HepG2 (cell line): ENCODE results near the gene LTBR. TPM values are rescaled to one million over a fixed set of nuclear protein-coding genes. Genes with fewer than 3 reads are reported as not detected.

Source experiments
- ATF1 ChIP-seq: IDR thresholded peaks from 2 replicates; pipeline ENCODE4 v1.6.1; 2016; ENCODE audit warnings: mild to moderate bottlenecking, control low read depth
- FOXA3 ChIP-seq: IDR thresholded peaks from 2 replicates; pipeline ENCODE4 v1.6.1; 2016; ENCODE audit warnings: missing genetic modification reagents, missing compliant biosample characterization
- FOXP1 ChIP-seq, 2 experiments: fragments of 450-650 bp in 1 of 2; IDR thresholded peaks; 2 replicates each; pipeline ENCODE4 v1.6.1; 2017 to 2018; ENCODE audit warnings: antibody characterized with exemption in 1 of 2
- HCFC1 ChIP-seq: fragments of 150-350 bp; IDR thresholded peaks from 2 replicates; pipeline ENCODE4 v1.6.1; 2014; ENCODE audit warnings: low read depth, low read length
- HNRNPLL ChIP-seq: fragments of 200-400 bp; formaldehyde crosslinking; IDR thresholded peaks from 2 replicates; pipeline ENCODE4 v1.6.1; 2017; ENCODE audit warnings: mild to moderate bottlenecking, low read depth, low read length; ENCODE audit not compliant: poor library complexity, severe bottlenecking
- JDP2 ChIP-seq: sonication (generic); formaldehyde crosslinking; IDR thresholded peaks from 2 replicates; pipeline ENCODE4 v1.8.1; 2022; ENCODE audit warnings: missing genetic modification reagents, borderline replicate concordance
- LCORL ChIP-seq, 2 experiments: fragments of 450-650 bp in 1 of 2; sonication (generic) in 1 of 2; formaldehyde crosslinking in 1 of 2; IDR thresholded peaks; 2 replicates each; pipeline versions ENCODE4 v1.5.0 to v1.6.1; 2017 to 2020; ENCODE audit warnings: antibody characterized with exemption in 1 of 2, missing genetic modification reagents in 1 of 2
- MAFF ChIP-seq: IDR thresholded peaks from 2 replicates; pipeline ENCODE4 v1.6.1; 2011; ENCODE audit warnings: low read depth, low read length, improper control_type of control experiment
- PCBP1 ChIP-seq: fragments of 200-400 bp; formaldehyde crosslinking; IDR thresholded peaks from 2 replicates; pipeline ENCODE4 v1.6.1; 2017; ENCODE audit warnings: mild to moderate bottlenecking, low read depth, low read length, borderline replicate concordance
- REL ChIP-seq: sonication (generic); formaldehyde crosslinking; conservative IDR thresholded peaks from 2 replicates; pipeline ENCODE4 v1.8.0; 2022; ENCODE audit warnings: mild to moderate bottlenecking, missing genetic modification reagents, moderate library complexity
- SOX13 ChIP-seq, 3 experiments: fragments of 450-650 bp in 1 of 3; sonication (generic) in 1 of 3; formaldehyde crosslinking in 1 of 3; IDR thresholded peaks in 2 of 3; conservative IDR thresholded peaks in 1 of 3; 2 replicates each; pipeline versions ENCODE4 v1.5.0 to v1.6.1; 2016 to 2020; ENCODE audit warnings: antibody characterized with exemption in 1 of 3, mild to moderate bottlenecking in 1 of 3, missing compliant biosample characterization in 1 of 3, missing genetic modification reagents in 1 of 3, moderate library complexity in 1 of 3
- TAF15 ChIP-seq: fragments of 200-400 bp; formaldehyde crosslinking; IDR thresholded peaks from one replicate; pipeline ENCODE4 v1.6.1; 2018; ENCODE audit warnings: mild to moderate bottlenecking, low read depth, low read length; ENCODE audit not compliant: poor library complexity, severe bottlenecking
- ZKSCAN1 ChIP-seq: fragments of 150-350 bp; IDR thresholded peaks from 2 replicates; pipeline ENCODE4 v1.6.1; 2014; ENCODE audit warnings: low read length
- ZNF160 ChIP-seq: sonication (generic); formaldehyde crosslinking; IDR thresholded peaks from 2 replicates; pipeline ENCODE4 v1.8.0; 2022; ENCODE audit warnings: mild to moderate bottlenecking, inconsistent platforms, missing genetic modification reagents
- ZNF562 ChIP-seq: sonication (generic); formaldehyde crosslinking; IDR thresholded peaks from 2 replicates; pipeline ENCODE4 v1.8.0; 2022; ENCODE audit warnings: missing genetic modification reagents, borderline replicate concordance
- ZNF607 ChIP-seq: sonication (generic); formaldehyde crosslinking; IDR thresholded peaks from 2 replicates; pipeline ENCODE4 v1.5.1; 2020; ENCODE audit warnings: missing genetic modification reagents, mild to moderate bottlenecking, borderline replicate concordance
- polyA plus RNA-seq, 8 experiments: library from polyadenylated mRNA; depleted of rRNA in 3 of 8; stranded (reverse) in 7 of 8; unstranded in 1 of 8; fragments of >200 nt; fragmentation: Illumina TruSeq in 4 of 8; extraction: Trizol in 4 of 8; gene quantifications; 2 replicates each; pipeline versions ENCODE4 v1.2.1 to v1.2.3, GENCODE V29; 2011 to 2016; ENCODE audit warnings: low read depth in 4 of 8, missing spikeins in 1 of 8, mixed read lengths in 1 of 8; ENCODE audit not compliant: insufficient read depth in 1 of 8
- total RNA-seq, 5 experiments: library from RNA; depleted of rRNA; stranded (reverse); fragments of >200 nt; fragmentation: Illumina TruSeq; extraction: Trizol; gene quantifications; 2 replicates each; pipeline ENCODE4 v1.2.3, GENCODE V29; 2016; ENCODE audit warnings: low read depth in 1 of 5
- TF ChIP-seq, protein P1 (sequence below): sonication (generic); formaldehyde crosslinking; IDR thresholded peaks from 2 replicates; pipeline ENCODE4 v1.4.0; 2020; ENCODE audit warnings: mild to moderate bottlenecking, missing genetic modification reagents
- TF ChIP-seq, protein P2 (sequence below): sonication (generic); formaldehyde crosslinking; IDR thresholded peaks from 2 replicates; pipeline ENCODE4 v1.8.0; 2022; ENCODE audit warnings: mild to moderate bottlenecking, missing genetic modification reagents, moderate library complexity
- TF ChIP-seq, protein P3 (sequence below): sonication (generic); formaldehyde crosslinking; IDR thresholded peaks from 2 replicates; pipeline ENCODE4 v1.4.0; 2020; ENCODE audit warnings: mild to moderate bottlenecking, missing genetic modification reagents, borderline replicate concordance
- TF ChIP-seq, protein P4 (sequence below): sonication (generic); formaldehyde crosslinking; conservative IDR thresholded peaks from 2 replicates; pipeline ENCODE4 v1.8.0; 2022; ENCODE audit warnings: low read depth, missing genetic modification reagents
- TF ChIP-seq, protein P5 (sequence below): sonication (generic); formaldehyde crosslinking; IDR thresholded peaks from 2 replicates; pipeline ENCODE4 v1.4.0; 2020; ENCODE audit warnings: missing genetic modification reagents
- TF ChIP-seq, protein P6 (sequence below): fragments of 450-650 bp; IDR thresholded peaks from 2 replicates; pipeline ENCODE4 v1.6.1; 2016

Gene LTBR
- total and polyA plus RNA-seq, 2 of the 13 experiments (the other 11 are each of a cell fraction or from before 2014, with no cell fraction given), result 31.4 to 34.8 TPM

DNA sequence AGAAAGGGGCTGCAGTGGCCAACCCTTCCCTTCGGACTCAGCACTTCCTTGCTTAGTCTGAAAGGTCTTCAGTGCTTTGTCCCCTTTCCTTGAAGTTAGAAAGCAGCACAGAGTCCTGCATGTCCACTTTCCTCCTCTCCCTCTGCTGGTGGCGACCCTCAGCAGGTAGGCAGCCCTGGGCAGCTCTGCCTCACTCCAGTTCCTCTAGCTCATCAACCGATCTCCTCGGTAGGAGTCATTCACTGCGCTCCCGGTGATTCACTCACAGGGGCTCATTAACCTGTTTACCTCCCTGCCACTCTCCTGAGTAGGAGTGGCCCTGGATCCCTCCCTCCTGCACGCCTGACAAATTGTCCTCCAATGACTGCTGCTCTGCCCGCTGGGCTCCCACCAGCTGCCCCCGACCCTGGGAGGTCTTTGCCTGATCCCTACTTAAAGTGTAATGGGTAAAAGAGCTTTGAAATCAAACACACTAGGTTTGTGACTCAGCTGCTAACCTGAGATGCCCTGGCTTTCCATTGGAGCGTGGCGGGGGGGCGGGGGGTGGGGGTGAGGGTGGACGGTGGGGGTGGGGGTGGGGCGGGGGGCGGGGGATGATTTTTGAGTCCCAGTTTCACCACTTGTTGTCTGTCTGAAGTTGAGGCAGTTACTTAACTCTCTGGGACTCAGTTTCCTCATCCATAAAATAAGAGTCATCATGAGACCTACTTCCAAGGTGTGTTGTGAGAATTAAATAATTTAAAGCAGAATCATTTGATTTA lies 12.8 kb upstream of the LTBR start (continued):
- TF ChIP-seq, protein P1, sequence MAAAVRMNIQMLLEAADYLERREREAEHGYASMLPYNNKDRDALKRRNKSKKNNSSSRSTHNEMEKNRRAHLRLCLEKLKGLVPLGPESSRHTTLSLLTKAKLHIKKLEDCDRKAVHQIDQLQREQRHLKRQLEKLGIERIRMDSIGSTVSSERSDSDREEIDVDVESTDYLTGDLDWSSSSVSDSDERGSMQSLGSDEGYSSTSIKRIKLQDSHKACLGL (CRISPR knock-in tag), result no peak
- TF ChIP-seq ATF1 (CRISPR knock-in tag), result no peak; the same call in 1 of the 2 replicates
- peak; percentile 82 for TF ChIP-seq FOXP1 (IDR thresholded peaks at IDR 0.05)
- TF ChIP-seq FOXP1 (CRISPR knock-in tag; IDR thresholded peaks at IDR 0.05), result peak; percentile 80
- no peak for TF ChIP-seq MAFF
- TF ChIP-seq SOX13 (IDR thresholded peaks at IDR 0.05), result no peak
- TF ChIP-seq SOX13 (CRISPR knock-in tag; conservative IDR thresholded peaks at IDR 0.05 in 1 of 2, IDR thresholded peaks at IDR 0.05 in 1 of 2), result peak in 1 of 2 experiments; percentile 62; a peak in 1 of 4 replicates
- no peak for TF ChIP-seq PCBP1
- TF ChIP-seq ZNF562, result no peak
- TF ChIP-seq, protein P2, sequence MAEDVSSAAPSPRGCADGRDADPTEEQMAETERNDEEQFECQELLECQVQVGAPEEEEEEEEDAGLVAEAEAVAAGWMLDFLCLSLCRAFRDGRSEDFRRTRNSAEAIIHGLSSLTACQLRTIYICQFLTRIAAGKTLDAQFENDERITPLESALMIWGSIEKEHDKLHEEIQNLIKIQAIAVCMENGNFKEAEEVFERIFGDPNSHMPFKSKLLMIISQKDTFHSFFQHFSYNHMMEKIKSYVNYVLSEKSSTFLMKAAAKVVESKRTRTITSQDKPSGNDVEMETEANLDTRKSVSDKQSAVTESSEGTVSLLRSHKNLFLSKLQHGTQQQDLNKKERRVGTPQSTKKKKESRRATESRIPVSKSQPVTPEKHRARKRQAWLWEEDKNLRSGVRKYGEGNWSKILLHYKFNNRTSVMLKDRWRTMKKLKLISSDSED (CRISPR knock-in tag), result no peak
- TF ChIP-seq HNRNPLL, result no peak
- TF ChIP-seq, protein P3, sequence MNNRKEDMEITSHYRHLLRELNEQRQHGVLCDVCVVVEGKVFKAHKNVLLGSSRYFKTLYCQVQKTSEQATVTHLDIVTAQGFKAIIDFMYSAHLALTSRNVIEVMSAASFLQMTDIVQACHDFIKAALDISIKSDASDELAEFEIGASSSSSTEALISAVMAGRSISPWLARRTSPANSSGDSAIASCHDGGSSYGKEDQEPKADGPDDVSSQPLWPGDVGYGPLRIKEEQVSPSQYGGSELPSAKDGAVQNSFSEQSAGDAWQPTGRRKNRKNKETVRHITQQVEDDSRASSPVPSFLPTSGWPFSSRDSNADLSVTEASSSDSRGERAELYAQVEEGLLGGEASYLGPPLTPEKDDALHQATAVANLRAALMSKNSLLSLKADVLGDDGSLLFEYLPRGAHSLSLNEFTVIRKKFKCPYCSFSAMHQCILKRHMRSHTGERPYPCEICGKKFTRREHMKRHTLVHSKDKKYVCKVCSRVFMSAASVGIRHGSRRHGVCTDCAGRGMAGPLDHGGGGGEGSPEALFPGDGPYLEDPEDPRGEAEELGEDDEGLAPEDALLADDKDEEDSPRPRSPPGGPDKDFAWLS (CRISPR knock-in tag), result no peak
- no peak for TF ChIP-seq HCFC1
- TF ChIP-seq LCORL (IDR thresholded peaks at IDR 0.05), result no peak
- TF ChIP-seq LCORL (CRISPR knock-in tag; IDR thresholded peaks at IDR 0.05), result peak; percentile 68
- no peak for TF ChIP-seq TAF15
- TF ChIP-seq, protein P4, sequence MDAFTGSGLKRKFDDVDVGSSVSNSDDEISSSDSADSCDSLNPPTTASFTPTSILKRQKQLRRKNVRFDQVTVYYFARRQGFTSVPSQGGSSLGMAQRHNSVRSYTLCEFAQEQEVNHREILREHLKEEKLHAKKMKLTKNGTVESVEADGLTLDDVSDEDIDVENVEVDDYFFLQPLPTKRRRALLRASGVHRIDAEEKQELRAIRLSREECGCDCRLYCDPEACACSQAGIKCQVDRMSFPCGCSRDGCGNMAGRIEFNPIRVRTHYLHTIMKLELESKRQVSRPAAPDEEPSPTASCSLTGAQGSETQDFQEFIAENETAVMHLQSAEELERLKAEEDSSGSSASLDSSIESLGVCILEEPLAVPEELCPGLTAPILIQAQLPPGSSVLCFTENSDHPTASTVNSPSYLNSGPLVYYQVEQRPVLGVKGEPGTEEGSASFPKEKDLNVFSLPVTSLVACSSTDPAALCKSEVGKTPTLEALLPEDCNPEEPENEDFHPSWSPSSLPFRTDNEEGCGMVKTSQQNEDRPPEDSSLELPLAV, result no peak
- no peak for TF ChIP-seq ZKSCAN1
- no peak for TF ChIP-seq JDP2 (CRISPR knock-in tag)
- TF ChIP-seq ZNF607 (CRISPR knock-in tag), result no peak
- TF ChIP-seq FOXA3 (CRISPR knock-in tag), result peak; percentile 95
- TF ChIP-seq, protein P5, sequence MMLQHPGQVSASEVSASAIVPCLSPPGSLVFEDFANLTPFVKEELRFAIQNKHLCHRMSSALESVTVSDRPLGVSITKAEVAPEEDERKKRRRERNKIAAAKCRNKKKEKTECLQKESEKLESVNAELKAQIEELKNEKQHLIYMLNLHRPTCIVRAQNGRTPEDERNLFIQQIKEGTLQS (CRISPR knock-in tag), result no peak
- TF ChIP-seq, protein P6, sequence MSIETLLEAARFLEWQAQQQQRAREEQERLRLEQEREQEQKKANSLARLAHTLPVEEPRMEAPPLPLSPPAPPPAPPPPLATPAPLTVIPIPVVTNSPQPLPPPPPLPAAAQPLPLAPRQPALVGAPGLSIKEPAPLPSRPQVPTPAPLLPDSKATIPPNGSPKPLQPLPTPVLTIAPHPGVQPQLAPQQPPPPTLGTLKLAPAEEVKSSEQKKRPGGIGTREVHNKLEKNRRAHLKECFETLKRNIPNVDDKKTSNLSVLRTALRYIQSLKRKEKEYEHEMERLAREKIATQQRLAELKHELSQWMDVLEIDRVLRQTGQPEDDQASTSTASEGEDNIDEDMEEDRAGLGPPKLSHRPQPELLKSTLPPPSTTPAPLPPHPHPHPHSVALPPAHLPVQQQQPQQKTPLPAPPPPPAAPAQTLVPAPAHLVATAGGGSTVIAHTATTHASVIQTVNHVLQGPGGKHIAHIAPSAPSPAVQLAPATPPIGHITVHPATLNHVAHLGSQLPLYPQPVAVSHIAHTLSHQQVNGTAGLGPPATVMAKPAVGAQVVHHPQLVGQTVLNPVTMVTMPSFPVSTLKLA, result peak; percentile 29; the same call in 1 of the 2 replicates
- no peak for TF ChIP-seq ZNF160
- TF ChIP-seq REL, result no peak
